Measurements from ENCODE around the gene GIMAP4.

GRCh38 chr7:150586068-150586784 is 19.0 kb downstream of the GIMAP4 start:
- TF ChIP-seq, protein P1, sequence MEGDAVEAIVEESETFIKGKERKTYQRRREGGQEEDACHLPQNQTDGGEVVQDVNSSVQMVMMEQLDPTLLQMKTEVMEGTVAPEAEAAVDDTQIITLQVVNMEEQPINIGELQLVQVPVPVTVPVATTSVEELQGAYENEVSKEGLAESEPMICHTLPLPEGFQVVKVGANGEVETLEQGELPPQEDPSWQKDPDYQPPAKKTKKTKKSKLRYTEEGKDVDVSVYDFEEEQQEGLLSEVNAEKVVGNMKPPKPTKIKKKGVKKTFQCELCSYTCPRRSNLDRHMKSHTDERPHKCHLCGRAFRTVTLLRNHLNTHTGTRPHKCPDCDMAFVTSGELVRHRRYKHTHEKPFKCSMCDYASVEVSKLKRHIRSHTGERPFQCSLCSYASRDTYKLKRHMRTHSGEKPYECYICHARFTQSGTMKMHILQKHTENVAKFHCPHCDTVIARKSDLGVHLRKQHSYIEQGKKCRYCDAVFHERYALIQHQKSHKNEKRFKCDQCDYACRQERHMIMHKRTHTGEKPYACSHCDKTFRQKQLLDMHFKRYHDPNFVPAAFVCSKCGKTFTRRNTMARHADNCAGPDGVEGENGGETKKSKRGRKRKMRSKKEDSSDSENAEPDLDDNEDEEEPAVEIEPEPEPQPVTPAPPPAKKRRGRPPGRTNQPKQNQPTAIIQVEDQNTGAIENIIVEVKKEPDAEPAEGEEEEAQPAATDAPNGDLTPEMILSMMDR (conservative IDR thresholded peaks at IDR 0.05; ENCODE audit: low read length), result no peak
- no peak for TF ChIP-seq EZH2phosphoT487 (IDR thresholded peaks at IDR 0.05; ENCODE audit: borderline replicate concordance, low read depth, low read length)
